HG03460 (cell line): Measurements from ENCODE around the gene SLC2A2.

Experiments
- ATAC-seq: cut with Tn5 transposase; IDR thresholded peaks from one replicate; pipeline ENCODE4 v1.9.1; 2021; ENCODE audit not compliant: unreplicated experiment

The SLC2A2 gene

GRCh38 chr3:171026597-171027293 is at the start of gene SLC2A2:
Gene SLC2A2, minus strand, starts transcription at chr3:171026720. Its CDS starts 50 bp downstream, at chr3:171026670.
- ATAC-seq = no peak

- ATAC-seq = no peak
These were observed 45.9 kb upstream of the SLC2A2 start for GRCh38 chr3:171072432-171072831.

GRCh38 chr3:171068658-171069057 is 42.1 kb upstream of the SLC2A2 start:
- no peak for ATAC-seq

- no peak for ATAC-seq
These were observed 39.7 kb upstream of the SLC2A2 start for GRCh38 chr3:171066206-171066605.

- ATAC-seq = no peak
These were observed 39.2 kb upstream of the SLC2A2 start for GRCh38 chr3:171065732-171066131.

- ATAC-seq = no peak
These were observed 37.9 kb upstream of the SLC2A2 start for GRCh38 chr3:171064461-171064860.

GRCh38 chr3:171061749-171062148 is 35.2 kb upstream of the SLC2A2 start:
- ATAC-seq = no peak

GRCh38 chr3:171059978-171060377 is 33.5 kb upstream of the SLC2A2 start:
- ATAC-seq = no peak

- ATAC-seq = no peak
These were observed 32.5 kb upstream of the SLC2A2 start for GRCh38 chr3:171058873-171059603.

GRCh38 chr3:171058058-171058457 is 31.5 kb upstream of the SLC2A2 start:
- no peak for ATAC-seq

- ATAC-seq = no peak
These were observed 30.6 kb upstream of the SLC2A2 start for GRCh38 chr3:171057072-171057471.

- ATAC-seq = no peak
These were observed 30.0 kb upstream of the SLC2A2 start for GRCh38 chr3:171056528-171056927.

GRCh38 chr3:171055336-171056178 is 29.0 kb upstream of the SLC2A2 start:
- ATAC-seq = no peak

GRCh38 chr3:171054921-171055320 is 28.4 kb upstream of the SLC2A2 start:
- no peak for ATAC-seq

GRCh38 chr3:171054231-171054630 is 27.7 kb upstream of the SLC2A2 start:
- ATAC-seq = no peak

GRCh38 chr3:171049861-171050444 is 23.4 kb upstream of the SLC2A2 start:
- peak; percentile 96 for ATAC-seq

GRCh38 chr3:171046760-171047159 is 20.2 kb upstream of the SLC2A2 start:
- ATAC-seq = no peak

- ATAC-seq = no peak
These were observed 18.6 kb upstream of the SLC2A2 start for GRCh38 chr3:171044835-171045793.

GRCh38 chr3:171044384-171044783 is 17.9 kb upstream of the SLC2A2 start:
- no peak for ATAC-seq

- ATAC-seq = no peak
These were observed 13.2 kb upstream of the SLC2A2 start for GRCh38 chr3:171039674-171040073.
